Stimulated activated CD8-positive, alpha-beta memory T cell treated with anti-CD3 and anti-CD28 coated beads, Interleukin-7, amount 100 ng/mL, for 24 hours (primary cell): ENCODE measurements around the gene IKZF3.
"Not testable (repeated sequence)": the region's sequence is repeated elsewhere in the genome, so short reads cannot be mapped to it uniquely, and the experiment has no call there.

Experiments
- DNase-seq: peaks from one replicate; pipeline ENCODE4 v3.0.0-alpha.2; 2020; ENCODE audit warnings: low read depth

The IKZF3 gene

DNA sequence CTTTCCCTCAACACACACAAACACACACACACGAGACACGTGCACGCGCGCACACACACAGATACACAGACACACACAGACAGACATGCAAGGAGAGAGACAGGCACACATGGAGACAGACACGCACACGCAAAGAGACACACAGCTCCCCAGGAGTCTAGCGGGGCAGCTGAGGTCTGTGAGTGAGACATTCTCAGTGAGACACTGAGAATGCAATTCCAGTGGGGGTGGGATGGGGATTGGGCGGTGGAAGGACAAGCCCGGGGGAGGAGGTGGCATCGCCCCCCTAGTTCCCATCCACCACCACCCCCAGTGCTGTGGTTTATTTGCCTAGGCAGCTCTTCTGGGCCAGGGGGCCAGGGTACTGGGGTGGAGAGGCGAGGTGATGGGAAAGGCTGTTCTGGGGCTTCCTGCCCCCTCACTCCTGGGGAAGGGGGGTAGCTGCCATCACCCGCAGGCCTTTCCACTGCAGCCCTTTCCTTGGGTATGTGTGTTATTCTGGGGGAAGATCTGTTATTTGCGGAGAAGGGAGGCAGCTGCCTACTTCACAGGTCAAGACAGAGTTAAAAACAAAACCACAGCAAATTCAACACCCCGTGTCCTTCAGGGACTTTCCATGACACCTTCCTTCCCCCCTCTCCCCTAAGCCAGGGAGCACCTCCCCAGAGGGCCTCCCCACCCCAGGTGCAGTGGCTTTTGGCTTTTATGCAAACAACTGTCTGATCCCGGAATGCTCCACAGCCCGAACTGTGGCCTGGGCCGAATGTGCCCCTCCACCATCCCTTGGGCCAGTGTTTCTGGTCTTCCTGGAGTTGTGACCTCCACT is 108.3 kb downstream of the IKZF3 start:
- no peak for DNase-seq

DNA sequence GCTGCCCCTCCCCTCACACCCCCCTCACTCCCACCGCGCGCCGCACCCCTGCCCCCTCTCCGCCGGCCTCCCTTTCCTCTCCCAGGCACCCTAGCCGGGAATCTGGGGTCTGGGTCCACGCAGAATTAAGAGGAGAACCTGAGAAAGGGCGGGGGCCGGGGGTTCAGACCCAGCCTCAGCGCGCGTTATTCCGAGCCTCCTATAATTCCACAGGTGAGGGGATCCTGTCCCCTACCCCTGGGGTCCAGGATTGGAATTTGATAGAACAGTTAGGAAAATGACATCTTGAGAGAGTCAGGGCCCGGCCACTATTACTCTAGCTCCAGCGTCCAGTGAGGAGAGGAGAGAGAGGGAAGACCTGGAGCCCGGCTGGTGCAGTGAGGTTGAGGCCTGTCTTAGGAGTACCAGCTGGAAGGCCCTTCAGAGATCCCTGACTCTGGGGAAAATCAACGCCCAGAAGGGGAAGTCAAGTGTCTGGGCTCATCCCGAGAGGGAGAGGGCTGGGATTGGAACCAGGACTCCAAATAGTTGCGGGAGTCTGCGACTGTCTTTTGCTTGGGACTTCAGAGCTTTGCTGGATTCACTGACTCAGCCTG is 109.1 kb downstream of the IKZF3 start:
- no peak for DNase-seq

DNA sequence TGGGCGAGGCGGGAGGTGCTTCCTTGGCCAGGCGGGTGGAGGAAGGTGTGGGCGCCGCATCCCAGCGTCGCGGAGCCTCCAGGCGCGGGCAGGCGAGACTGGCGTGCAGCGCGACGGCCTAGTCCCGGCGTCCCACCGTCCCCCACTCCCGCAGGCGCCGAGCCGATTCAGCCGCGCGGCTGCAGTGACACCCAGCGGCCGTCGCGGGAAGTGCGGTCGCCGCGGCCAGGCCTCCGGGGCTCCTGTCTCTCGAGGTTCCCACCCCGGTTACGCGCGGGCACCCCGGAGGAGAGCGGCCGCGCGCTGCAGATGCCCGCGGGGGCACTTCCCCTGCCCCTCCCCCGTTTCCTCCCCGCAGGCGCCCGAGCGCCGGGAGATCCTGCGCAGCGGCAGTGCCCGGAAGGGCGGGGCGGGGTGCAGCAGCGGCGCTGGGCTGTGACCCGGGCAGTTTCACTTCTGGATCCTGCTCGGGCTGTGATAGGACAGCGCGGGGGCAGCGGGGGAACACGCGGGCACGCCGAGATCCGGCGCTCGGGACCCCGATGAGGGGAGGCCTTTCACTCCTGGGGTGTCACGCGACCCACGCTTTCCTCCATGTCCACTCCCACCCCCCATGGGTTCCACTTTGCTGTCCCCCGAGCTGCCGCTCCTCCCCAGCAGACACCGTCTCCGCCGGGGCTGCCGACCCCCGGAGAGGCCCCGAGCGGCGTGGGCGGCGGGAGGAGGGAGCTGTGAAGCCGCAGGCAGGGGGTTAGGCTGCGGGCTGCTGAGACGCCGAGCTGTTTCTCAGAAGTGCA is 109.8 kb downstream of the IKZF3 start:
- DNase-seq = peak; percentile 88

DNA sequence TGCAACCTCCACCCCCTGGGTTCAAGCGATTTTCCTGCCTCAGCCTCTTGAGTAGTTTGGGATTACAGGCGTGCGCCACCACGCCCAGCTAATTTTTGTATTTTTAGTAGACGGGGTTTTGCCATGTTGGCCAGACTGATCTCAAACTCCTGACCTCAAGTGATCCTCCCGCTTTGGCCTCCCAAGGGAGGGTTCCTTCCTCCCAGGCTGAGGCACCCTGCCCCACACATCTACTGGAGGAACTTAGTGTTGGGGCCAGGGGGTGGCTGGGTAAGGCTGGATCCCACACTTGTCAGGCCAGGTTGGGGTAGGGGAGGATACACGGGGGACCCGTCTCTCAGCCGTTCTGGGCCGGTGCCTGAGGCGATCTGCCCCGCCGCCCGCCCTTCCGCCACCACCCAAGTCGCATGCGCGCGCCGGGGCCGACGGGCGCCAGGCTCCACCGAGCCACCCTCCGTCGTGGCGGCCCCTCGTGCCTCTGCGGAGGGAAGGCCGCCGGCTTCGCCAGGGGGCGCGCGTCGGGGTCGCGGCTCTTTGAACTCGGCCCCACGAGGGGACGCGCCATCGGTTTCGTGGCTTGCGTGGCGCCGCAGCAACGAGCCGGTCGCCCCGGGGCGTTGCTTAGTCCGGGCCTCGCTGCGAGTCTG is 110.5 kb downstream of the IKZF3 start:
- peak; percentile 36 for DNase-seq

DNA sequence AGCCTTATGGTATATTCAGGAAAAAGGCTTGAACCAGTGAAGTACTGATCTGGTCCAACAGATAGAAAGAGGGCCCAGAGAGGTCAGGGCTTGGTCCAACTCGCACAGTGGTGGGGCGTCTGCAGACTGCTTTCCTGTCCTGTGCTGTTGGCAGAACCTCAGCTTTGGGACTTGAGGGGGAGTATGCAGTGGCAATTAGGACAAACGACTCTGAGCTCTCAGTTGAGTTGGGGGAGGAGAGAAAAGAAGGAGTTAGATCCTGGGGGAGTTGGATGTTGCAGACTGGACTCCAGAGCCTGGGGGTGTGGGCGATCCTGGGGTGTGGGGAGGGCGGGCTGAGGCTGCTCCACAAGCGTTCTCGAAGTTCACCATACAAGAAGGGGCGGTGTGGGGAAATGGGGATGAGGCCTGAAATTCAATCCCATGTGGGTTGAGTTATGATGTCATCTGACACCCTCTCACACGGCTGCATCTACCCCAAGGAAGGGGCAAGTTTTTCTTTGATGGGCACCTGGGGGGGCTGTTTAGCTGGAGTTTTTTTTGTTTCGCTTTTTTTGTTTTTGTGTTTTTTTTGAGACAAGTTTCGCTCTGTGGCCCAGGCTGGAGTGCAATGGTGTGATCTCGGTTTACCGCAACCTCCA is 111.8 kb downstream of the IKZF3 start:
- DNase-seq = no peak

DNA sequence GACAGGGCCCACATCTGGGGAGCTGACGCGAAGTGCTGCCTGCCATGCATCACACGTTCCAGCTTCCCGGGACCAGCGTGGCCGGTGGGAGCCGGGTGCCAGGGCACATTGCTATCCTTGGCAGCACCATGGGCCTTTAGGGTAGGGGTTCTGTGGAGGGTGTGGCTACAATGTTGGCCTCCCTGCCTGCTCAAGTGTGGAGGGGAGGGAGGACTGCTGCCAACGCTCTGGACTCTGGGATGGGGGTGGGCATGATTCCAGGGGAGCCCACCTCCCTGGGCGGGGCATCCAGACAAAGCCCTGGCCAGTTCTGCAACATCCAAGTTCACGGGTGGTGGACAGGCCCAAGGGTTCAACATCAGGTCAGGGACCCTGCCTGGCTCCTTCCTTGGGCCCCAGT is 112.5 kb downstream of the IKZF3 start:
- no peak for DNase-seq

DNA sequence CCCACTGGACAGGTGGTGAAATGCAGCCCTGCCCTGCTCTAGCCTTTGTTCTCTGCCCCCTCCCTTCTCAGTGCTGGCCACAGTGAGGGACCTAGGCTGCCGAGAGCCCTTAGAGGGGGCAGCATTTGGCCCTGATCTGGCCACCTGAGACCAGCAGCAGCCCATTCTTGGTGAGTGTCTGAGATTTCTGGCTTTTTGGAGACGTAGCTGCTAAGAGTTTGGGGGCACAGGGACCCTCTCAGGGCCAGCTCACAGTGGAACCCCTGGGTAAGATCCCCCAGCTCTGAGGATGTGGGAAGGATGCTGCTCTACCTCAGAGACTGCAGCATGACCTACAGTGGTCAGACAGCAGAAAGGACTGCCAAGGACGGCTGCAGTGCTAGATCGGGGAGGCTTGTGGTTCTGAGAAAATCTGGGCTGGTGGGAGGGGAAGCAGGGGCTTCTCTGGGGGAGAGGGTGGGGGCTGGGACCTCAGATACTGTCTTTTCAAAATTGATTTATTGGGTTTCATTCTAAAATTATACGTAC is 113.0 kb downstream of the IKZF3 start:
- no peak for DNase-seq

DNA sequence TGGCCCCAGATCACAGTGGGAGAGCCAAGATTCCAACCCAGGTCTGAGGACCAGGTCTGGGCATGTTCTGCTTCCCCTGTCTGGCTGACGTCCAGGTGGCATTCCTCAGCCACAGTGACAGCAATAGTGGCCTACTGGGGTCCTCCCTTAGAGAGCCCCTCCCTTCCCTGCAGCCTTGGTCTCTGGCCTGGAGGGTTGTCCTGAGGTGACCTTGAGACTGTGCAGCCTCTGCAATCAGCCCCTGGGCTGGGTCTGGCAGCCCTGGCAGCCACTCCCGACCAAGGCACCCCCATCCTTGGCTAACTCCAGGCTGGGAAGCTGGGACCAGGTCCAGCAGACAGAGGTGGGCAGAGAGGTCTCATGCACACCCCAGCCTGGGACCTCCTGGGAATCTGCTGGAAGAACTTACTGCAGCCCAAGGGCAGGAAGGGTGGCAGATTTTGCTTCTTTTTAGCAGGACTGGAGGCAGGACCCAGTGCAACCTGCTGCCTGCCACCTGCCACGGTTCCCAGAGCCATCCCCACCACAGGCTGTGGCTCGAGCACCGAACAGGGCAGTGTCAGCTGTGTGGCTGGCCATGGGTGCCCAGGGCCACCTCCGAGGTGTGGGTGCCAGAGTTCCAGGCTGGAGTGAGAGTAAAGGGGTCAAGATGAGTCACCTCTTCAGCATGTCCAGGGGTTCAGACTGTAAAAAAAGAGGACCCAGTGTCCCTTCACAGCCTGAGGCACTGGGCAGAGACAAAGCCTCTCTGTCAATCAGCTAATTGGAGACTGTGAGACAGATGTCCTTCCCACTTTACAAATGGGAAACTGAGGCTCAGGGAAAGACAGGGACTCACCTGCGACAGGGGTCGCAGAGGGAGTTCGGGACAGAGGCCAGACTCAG is 113.7 kb downstream of the IKZF3 start:
- DNase-seq = no peak

DNA sequence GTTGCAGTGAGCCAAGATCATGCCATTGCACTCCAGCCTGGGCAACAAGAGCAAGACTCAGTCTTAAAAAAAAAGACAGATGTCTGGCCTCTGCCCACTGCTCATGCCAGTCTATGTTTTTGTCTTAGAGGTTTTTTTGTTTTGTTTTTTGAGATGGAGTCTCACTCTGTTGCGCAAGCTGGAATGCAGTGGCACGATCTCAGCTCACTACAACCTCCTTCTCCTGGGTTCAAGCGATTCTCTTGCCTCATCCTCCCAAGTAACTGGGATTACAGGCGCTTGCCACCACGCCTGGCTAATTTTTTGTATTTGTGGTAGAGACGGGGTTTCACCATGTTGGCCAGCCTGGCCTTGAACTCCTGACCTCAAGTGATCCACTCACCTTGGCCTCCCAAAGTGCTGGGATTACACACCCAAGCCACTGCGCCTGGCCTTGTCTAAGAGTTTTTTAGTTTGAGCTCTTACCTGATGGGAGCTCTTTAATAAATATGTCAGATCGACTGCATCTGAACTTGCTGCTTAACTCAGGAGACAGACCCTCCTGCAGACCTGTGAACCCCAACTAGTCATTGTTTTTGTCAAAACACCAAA is 115.6 kb downstream of the IKZF3 start:
- not testable (repeated sequence) for DNase-seq

DNA sequence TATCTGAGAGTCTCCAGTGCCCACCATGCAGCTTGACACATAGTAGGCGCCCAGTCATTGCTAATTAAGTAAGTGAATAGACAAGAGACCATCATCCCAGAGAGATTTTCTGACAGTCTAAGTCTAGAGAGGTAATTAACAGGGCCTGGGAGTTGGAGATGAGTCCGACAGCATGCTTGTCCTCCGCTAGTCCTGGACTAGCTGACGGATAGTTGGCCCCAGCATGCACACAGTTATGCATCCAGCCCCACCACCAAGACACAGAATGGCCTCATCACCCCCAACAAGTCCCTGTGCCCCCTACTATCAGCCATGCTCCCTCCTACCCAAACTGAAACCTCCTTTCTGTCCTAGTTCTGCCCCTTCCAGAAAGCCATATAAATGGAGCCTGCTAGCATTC is 116.4 kb downstream of the IKZF3 start:
- DNase-seq = no peak

DNA sequence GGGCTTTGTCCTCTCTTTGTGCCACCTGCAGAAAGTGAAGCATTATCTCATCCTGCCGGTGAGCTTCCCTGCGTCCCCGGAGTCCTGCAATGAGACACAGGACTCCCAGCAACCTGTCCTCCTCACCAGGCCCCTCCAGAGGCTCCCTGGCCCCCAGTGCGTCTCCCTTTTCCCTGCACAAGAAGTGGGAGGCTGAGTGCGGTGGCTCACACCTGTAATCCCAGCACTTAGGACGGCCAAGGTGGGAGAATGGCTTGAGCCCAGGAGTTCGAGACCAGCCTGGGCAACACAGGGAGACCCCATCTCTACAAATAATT is 118.0 kb downstream of the IKZF3 start:
- DNase-seq = no peak

DNA sequence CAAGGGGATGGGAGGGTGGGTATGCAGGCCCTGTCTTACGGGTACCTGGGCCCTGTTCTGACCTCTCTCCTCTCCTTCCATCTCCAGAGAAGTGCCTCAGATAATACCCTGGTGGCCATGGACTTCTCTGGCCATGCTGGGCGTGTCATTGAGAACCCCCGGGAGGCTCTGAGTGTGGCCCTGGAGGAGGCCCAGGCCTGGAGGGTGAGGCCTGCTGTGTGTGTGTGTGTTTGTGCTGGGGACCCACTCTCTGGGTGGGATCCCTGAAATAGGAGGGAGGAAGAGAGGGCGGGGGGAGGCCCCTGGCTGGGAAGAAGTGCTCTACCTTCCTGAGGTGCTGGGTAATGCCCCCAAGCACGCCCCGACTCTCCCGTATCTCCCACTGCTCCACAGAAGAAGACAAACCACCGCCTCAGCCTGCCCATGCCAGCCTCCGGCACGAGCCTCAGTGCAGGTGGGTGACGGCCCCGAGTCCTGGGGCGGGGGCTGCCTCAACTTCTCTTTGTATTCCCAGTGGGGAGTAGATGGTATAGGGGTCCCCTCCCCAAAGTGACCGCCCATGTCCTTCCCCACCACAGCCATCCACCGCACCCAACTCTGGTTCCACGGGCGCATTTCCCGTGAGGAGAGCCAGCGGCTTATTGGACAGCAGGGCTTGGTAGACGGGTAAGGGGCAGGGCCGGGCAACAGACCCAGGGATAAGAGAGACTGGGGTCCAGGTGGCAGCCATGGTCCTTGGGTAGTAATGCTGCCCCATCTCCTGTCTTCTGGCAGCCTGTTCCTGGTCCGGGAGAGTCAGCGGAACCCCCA is 118.6 kb downstream of the IKZF3 start:
- no peak for DNase-seq

DNA sequence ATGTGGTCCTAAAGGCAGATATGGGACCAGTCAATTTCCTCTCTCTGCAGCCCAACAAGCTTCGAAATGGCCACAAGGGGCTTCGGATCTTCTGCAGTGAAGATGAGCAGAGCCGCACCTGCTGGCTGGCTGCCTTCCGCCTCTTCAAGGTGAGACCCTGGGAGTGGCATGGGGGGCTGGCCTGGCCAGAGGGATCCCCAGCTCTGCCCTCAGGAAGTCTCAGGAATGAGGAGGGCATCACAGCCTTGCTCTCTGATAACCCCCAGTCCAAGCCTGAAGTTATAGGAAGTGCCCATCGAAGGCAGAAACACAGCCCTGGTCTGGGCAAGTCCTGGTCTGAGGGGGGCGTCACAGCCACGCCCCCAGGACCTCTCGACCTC is 119.3 kb downstream of the IKZF3 start:
- DNase-seq = no peak

DNA sequence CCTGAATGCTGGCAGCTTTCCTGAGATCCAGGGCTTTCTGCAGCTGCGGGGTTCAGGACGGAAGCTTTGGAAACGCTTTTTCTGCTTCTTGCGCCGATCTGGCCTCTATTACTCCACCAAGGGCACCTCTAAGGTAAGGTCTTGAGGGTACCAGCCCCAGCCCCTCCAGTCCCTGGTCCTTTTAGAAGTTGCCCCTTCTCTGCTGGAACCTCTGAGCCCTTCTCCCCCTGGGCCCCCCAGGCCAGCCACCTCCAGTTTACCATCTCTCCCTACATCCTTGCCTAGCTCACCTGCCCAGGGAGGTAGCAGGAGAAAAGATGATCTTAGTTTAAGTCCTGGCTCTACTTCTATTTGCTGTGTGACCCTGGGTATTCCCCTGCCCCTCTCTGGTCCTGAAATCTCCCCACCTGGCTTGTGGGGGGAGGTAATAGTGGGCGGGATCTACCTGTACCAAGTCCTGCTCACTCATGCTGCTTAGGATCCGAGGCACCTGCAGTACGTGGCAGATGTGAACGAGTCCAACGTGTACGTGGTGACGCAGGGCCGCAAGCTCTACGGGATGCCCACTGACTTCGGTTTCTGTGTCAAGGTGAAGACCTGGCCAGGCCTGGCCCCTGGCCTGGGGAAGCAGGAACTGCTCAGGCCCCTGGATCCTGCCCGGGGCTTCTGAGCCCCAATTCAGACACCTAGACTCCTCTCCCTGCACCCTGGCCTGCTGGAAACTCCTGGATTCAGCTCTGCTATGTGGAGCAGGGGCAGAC is 119.9 kb downstream of the IKZF3 start:
- no peak for DNase-seq

DNA sequence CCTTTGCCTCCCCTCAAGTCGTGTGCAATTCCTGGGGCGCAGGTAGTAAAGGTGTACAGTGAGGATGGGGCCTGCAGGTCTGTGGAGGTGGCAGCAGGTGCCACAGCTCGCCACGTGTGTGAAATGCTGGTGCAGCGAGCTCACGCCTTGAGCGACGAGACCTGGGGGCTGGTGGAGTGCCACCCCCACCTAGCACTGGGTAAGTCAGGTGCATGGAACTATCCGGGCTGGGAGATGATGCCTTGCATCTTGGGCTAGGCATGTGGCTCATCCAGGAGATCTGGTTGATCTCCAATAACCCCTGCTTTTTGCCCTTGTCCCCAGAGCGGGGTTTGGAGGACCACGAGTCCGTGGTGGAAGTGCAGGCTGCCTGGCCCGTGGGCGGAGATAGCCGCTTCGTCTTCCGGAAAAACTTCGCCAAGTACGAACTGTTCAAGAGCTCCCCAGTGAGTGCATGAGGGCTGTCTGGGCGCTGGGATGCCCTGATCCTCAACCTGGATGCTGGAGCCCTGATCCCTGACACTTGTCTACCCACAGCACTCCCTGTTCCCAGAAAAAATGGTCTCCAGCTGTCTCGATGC is 121.2 kb downstream of the IKZF3 start:
- DNase-seq = no peak

DNA sequence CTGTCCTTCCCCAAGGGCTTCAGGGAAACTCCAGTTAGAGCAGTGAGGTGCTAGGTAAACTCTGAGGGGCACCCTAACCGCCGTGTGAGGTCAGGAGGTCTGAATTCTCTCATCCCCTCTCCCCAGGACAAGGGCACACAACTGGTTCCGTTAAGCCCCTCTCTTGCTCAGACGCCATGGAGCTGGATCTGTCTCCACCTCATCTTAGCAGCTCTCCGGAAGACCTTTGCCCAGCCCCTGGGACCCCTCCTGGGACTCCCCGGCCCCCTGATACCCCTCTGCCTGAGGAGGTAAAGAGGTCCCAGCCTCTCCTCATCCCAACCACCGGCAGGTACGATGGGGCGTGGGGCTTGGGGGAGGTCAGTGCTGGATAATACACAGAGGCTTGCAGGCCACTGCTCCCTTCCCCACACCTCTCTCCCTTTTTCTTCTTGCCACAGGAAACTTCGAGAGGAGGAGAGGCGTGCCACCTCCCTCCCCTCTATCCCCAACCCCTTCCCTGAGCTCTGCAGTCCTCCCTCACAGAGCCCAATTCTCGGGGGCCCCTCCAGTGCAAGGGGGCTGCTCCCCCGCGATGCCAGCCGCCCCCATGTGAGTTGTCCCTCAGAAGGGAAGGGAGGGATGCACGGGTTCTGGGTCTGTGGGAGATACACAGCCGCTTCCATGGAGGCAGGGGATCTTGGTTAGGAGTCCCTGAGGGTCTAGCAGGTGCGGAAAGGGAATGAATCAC is 121.8 kb downstream of the IKZF3 start:
- no peak for DNase-seq

DNA sequence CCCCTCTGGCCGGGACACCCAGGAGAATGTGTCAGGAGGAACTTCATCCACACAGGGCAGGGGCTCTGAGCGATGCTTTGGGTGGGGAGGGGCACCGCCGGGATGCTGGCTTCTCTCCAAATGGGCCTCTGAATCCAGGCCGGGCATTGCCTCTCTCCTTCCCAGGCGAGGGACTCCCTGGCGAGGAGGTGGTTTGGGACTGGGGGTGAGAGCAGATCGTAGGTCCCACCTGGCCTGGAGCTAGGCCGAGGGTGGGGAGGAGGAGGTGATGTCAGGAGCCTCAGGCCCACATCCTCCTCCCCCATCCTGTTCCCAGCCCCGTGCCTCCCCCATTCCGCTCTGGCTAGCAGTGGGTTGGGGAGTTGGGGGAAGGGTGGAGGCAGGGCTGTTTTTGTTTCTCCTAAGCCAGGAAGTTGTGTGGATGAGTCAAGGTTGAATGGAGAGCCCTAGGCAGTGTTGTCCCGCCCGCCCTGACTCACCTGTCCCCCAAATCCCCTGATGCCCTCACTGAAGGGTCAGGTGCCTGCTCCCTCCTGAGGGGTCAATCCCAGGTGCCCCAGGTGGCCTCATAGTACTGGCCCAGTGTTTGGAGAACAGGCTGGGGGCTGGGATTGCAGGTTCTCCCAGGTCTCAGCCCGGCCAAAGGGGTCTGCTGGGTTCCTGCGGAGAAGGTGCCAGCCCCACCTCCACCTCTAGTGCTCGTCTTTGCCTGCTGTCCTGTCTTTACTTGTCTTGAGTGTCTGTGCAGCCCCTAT is 123.6 kb downstream of the IKZF3 start:
- no peak for DNase-seq
